HCT116 (cell line): ENCODE results near the gene KDM7A. TPM values are rescaled to one million over a fixed set of nuclear protein-coding genes. Genes with fewer than 3 reads are reported as not detected.

Experiments used
- ATAC-seq: fragments of 200-7000 bp; cut with Tn5 transposase; 2 replicates; pipeline ENCODE4 v1.9.1; 2020; ENCODE audit warnings: mild to moderate bottlenecking, moderate library complexity
- BruUV-seq: library from RNA; stranded (reverse); fragments of 400-500 nt; replicated peaks from 2 replicates; lab custom pipeline; 2021; lab: Mats Ljungman, UMichigan
- CTCF ChIA-PET: fragments of 300-600 bp; sonication (Branson Sonifier 250); formaldehyde crosslinking; loops from one replicate; lab custom pipeline; 2021; ENCODE audit warnings: antibody characterized with exemption; lab: Charles Lee
- POLR2A ChIA-PET: fragments of 300-600, 350-600 bp; sonication (Branson Sonifier 250); formaldehyde crosslinking; loops from one replicate; lab custom pipeline; 2021; ENCODE audit warnings: antibody characterized with exemption; lab: Charles Lee
- RAD21 ChIA-PET, 2 experiments: fragments of 300-600 bp; sonication (Branson Sonifier 250); formaldehyde crosslinking; loops; one replicate each; lab custom pipeline; 2023; ENCODE audit warnings: low total read pairs in 2 of 2; ENCODE audit not compliant: uncharacterized antibody in 2 of 2, unreplicated experiment in 2 of 2, low non-redundant PET in 1 of 2; lab: Charles Lee
- DNase-seq: peaks from one replicate; pipeline ENCODE4 v3.0.0-alpha.2; 2010; ENCODE audit warnings: low read depth, low spot score
- H2AFZ ChIP-seq: fragments of 200-600 bp; shearing (Covaris generic), sonication (generic); 2 replicates; pipeline ENCODE4 v1.6.1; 2017; ENCODE audit warnings: low read depth, mixed run types, mixed read lengths, antibody characterized with exemption, low read length; ENCODE audit not compliant: poor library complexity, severe bottlenecking
- H3K27ac ChIP-seq: 2 replicates; pipeline ENCODE4 v1.5.1; 2012; ENCODE audit warnings: low read depth, low read length
- H3K27me3 ChIP-seq: fragments of 200-600 bp; sonication (generic); 2 replicates; pipeline ENCODE4 v1.6.1; 2016; ENCODE audit warnings: mixed run types, low read length, mixed read lengths; ENCODE audit not compliant: insufficient read depth
- H3K36me3 ChIP-seq, 2 experiments: fragments of 200-500 bp in 1 of 2; fragments of 200-600 bp in 1 of 2; sonication (Bioruptor generic) in 1 of 2; sonication (generic) in 1 of 2; 2 replicates each; pipeline versions ENCODE4 v1.5.1 to v1.6.1; 2014 to 2016; ENCODE audit warnings: low read length in 2 of 2, inconsistent platforms in 1 of 2, mixed read lengths in 1 of 2, mixed run types in 1 of 2; ENCODE audit not compliant: insufficient read depth in 2 of 2, control insufficient read depth in 1 of 2
- H3K4me1 ChIP-seq, 2 experiments: fragments of 200-600 bp in 1 of 2; sonication (generic) in 1 of 2; 2 replicates each; pipeline versions ENCODE4 v1.5.1 to v1.6.1; 2012 to 2017; ENCODE audit warnings: low read length in 2 of 2, inconsistent platforms in 1 of 2, mild to moderate bottlenecking in 1 of 2, mixed read lengths in 1 of 2, mixed run types in 1 of 2, moderate library complexity in 1 of 2; ENCODE audit not compliant: insufficient read depth in 2 of 2, control insufficient read depth in 1 of 2
- H3K4me2 ChIP-seq: fragments of 200-600 bp; sonication (generic); 2 replicates; pipeline ENCODE4 v1.6.1; 2017; ENCODE audit warnings: mixed run types, low read length, mixed read lengths
- H3K4me3 ChIP-seq, 2 experiments: fragments of 200-600 bp in 1 of 2; sonication (generic) in 1 of 2; replicated peaks in 1 of 2; 2 replicates each; pipeline ENCODE4 v1.5.1; 2011 to 2016; ENCODE audit warnings: low read length in 2 of 2, control low read depth in 1 of 2, low read depth in 1 of 2, mild to moderate bottlenecking in 1 of 2, mixed read lengths in 1 of 2, mixed run types in 1 of 2
- H3K79me2 ChIP-seq: fragments of 200-600 bp; sonication (generic); 2 replicates; pipeline ENCODE4 v1.6.1; 2017; ENCODE audit warnings: mild to moderate bottlenecking, mixed run types, low read length, moderate library complexity, mixed read lengths; ENCODE audit not compliant: insufficient read depth
- H3K9ac ChIP-seq: fragments of 200-600 bp; sonication (generic); 2 replicates; pipeline ENCODE4 v1.6.1; 2016; ENCODE audit warnings: low read length, mixed read lengths
- H3K9me2 ChIP-seq: fragments of 200-600 bp; sonication (generic), shearing (Covaris generic); 2 replicates; pipeline ENCODE4 v1.6.1; 2017; ENCODE audit warnings: mixed run types, mild to moderate bottlenecking, moderate library complexity; ENCODE audit not compliant: insufficient read depth
- H3K9me3 ChIP-seq, 2 experiments: fragments of 200-500 bp in 1 of 2; fragments of 200-600 bp in 1 of 2; sonication (Bioruptor generic) in 1 of 2; sonication (generic) in 1 of 2; 2 replicates each; pipeline ENCODE4 v1.6.1; 2014 to 2017; ENCODE audit warnings: low read length in 2 of 2, mixed read lengths in 2 of 2, inconsistent platforms in 1 of 2, low read depth in 1 of 2, mild to moderate bottlenecking in 1 of 2, mixed run types in 1 of 2, moderate library complexity in 1 of 2; ENCODE audit not compliant: control insufficient read depth in 1 of 2, insufficient read depth in 1 of 2
- H4K20me1 ChIP-seq: fragments of 200-600 bp; sonication (generic), shearing (Covaris generic); 2 replicates; pipeline ENCODE4 v1.6.1; 2017; ENCODE audit warnings: mixed run types, mild to moderate bottlenecking, moderate library complexity; ENCODE audit not compliant: insufficient read depth
- CBX3 ChIP-seq: IDR thresholded peaks from 2 replicates; pipeline ENCODE4 v1.6.1; 2012; ENCODE audit warnings: low read depth
- EGR1 ChIP-seq: IDR thresholded peaks from 2 replicates; pipeline ENCODE4 v1.6.1; 2012; ENCODE audit warnings: low read depth
- ELF1 ChIP-seq: IDR thresholded peaks from 2 replicates; pipeline ENCODE4 v1.6.1; 2012; ENCODE audit warnings: low read depth, borderline replicate concordance
- EZH2 ChIP-seq: fragments of 200-600 bp; sonication (generic); IDR thresholded peaks from 2 replicates; pipeline ENCODE4 v1.6.1; 2017; ENCODE audit warnings: antibody characterized with exemption, mixed run types
- EZH2phosphoT487 ChIP-seq: fragments of 200-600 bp; IDR thresholded peaks from 2 replicates; pipeline ENCODE4 v1.6.1; 2018; ENCODE audit warnings: antibody characterized with exemption, borderline replicate concordance
- FOSL1 ChIP-seq: IDR thresholded peaks from 2 replicates; pipeline ENCODE4 v1.6.1; 2012; ENCODE audit warnings: low read depth
- POLR2AphosphoS5 ChIP-seq: IDR thresholded peaks from 2 replicates; pipeline ENCODE4 v1.6.1; 2011; ENCODE audit warnings: mild to moderate bottlenecking, low read depth, low read length, moderate library complexity
- SIN3A ChIP-seq: IDR thresholded peaks from 2 replicates; pipeline ENCODE4 v1.6.1; 2012; ENCODE audit warnings: low read depth
- SP1 ChIP-seq: IDR thresholded peaks from 2 replicates; pipeline ENCODE4 v1.6.1; 2012; ENCODE audit warnings: low read depth
- SRF ChIP-seq: IDR thresholded peaks from 2 replicates; pipeline ENCODE4 v1.6.1; 2012; ENCODE audit warnings: low read depth
- YY1 ChIP-seq: IDR thresholded peaks from 2 replicates; pipeline ENCODE4 v1.6.1; 2011; ENCODE audit warnings: low read length, low read depth, moderate library complexity, mild to moderate bottlenecking; ENCODE audit not compliant: insufficient replicate concordance; ENCODE audit errors: extremely low read depth
- ZFX ChIP-seq: fragments of 450-650 bp; IDR thresholded peaks from 2 replicates; pipeline ENCODE4 v1.6.1; 2017
- ZNF274 ChIP-seq: fragments of 200-500 bp; sonication (Bioruptor generic); IDR thresholded peaks from 2 replicates; pipeline ENCODE4 v1.6.1; 2014; ENCODE audit warnings: mild to moderate bottlenecking, low read depth, low read length, inconsistent platforms
- intact Hi-C: fragments of 100-400 bp; cut with micrococcal nuclease; formaldehyde crosslinking; loops from 2 replicates; pipeline ENCODE4 v1.10.0; 2022
- total RNA-seq: library from RNA; stranded (reverse); gene quantifications from one replicate; pipeline ENCODE4 v1.2.1, GENCODE V29; 2021; ENCODE audit not compliant: unreplicated experiment
- TF ChIP-seq, protein P1 (sequence below), 3 experiments: fragments of 200-600 bp in 1 of 3; sonication (generic) in 1 of 3; IDR thresholded peaks in 2 of 3; conservative IDR thresholded peaks in 1 of 3; 2 replicates each; pipeline ENCODE4 v1.5.1; 2012 to 2017; ENCODE audit warnings: low read depth in 2 of 3, low read length in 2 of 3, antibody characterized with exemption in 1 of 3, borderline replicate concordance in 1 of 3, control low read depth in 1 of 3, mild to moderate bottlenecking in 1 of 3, mixed read lengths in 1 of 3, mixed run types in 1 of 3, moderate library complexity in 1 of 3; ENCODE audit not compliant: insufficient read depth in 1 of 3
- TF ChIP-seq, protein P2 (sequence below): IDR thresholded peaks from 2 replicates; pipeline ENCODE4 v1.6.1; 2012

The KDM7A gene
- total RNA-seq, 1 experiment from 2014 or later = 11.6 TPM

DNA sequence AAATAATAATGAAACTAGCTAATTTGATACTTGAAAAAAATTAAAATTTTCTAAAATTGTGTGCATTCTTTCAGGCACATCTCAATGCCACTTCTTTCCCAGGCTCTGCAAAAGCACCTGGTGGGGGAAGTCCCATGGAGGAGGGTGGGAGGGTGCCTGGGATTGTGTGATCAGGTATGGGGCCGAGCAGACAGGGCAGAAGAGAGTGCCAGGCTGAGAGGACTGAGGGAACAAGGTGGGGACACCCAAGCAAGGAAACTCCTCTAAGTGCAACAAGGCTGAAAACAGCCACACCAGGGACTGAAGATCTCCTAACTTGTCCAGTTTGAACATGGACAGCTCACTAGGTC, 127.8 kb downstream of the KDM7A start:
- TF ChIP-seq SIN3A = no peak
- no peak for TF ChIP-seq POLR2AphosphoS5
- no peak for TF ChIP-seq EGR1
- TF ChIP-seq, protein P1, sequence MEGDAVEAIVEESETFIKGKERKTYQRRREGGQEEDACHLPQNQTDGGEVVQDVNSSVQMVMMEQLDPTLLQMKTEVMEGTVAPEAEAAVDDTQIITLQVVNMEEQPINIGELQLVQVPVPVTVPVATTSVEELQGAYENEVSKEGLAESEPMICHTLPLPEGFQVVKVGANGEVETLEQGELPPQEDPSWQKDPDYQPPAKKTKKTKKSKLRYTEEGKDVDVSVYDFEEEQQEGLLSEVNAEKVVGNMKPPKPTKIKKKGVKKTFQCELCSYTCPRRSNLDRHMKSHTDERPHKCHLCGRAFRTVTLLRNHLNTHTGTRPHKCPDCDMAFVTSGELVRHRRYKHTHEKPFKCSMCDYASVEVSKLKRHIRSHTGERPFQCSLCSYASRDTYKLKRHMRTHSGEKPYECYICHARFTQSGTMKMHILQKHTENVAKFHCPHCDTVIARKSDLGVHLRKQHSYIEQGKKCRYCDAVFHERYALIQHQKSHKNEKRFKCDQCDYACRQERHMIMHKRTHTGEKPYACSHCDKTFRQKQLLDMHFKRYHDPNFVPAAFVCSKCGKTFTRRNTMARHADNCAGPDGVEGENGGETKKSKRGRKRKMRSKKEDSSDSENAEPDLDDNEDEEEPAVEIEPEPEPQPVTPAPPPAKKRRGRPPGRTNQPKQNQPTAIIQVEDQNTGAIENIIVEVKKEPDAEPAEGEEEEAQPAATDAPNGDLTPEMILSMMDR (IDR thresholded peaks at IDR 0.05 in 2 of 3, conservative IDR thresholded peaks at IDR 0.05 in 1 of 3; ENCODE audit: borderline replicate concordance in 1 of 3, insufficient read depth in 1 of 3, low read depth in 2 of 3, low read length in 2 of 3) = no peak
- no peak for TF ChIP-seq ELF1
- TF ChIP-seq, protein P2, sequence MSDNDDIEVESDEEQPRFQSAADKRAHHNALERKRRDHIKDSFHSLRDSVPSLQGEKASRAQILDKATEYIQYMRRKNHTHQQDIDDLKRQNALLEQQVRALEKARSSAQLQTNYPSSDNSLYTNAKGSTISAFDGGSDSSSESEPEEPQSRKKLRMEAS = no peak
- no peak for TF ChIP-seq YY1
- no peak for TF ChIP-seq EZH2phosphoT487
- no peak for TF ChIP-seq CBX3
- no peak for TF ChIP-seq EZH2
- no peak for TF ChIP-seq SP1
- no peak for TF ChIP-seq SRF
- TF ChIP-seq ZNF274 = no peak
- TF ChIP-seq ZFX = no peak
- TF ChIP-seq FOSL1 = no peak
- Histone ChIP-seq H3K36me3 (peaks cover 0 to 3% of the 10 kb centered on the region in 2 experiments; a peak in 1 of 4 replicates), H2AFZ (no peak overlapping the region), H3K79me2 (no peaks in the 10 kb centered on the region), H3K4me1 (no peaks in the 10 kb centered on the region), H3K27me3 (no peaks in the 10 kb centered on the region), H3K27ac (no peak overlapping the region), H3K4me3 (no peak overlapping the region), H3K4me2 (no peak overlapping the region), H4K20me1 (no peaks in the 10 kb centered on the region), H3K9ac (no peak overlapping the region), H3K9me2 (no peaks in the 10 kb centered on the region), H3K9me3 (no peaks in the 10 kb centered on the region)
- ChIA-PET RAD21 (no interaction called here), POLR2A (no interaction called here), CTCF (no interaction called here)
- intact Hi-C loops = no loop called here
- ATAC-seq (no peak), DNase-seq (no peak)
- BruUV-seq = no TSS peak
